ENCODE measurements around the gene PRKCH. TPM values are rescaled to one million over a fixed set of nuclear protein-coding genes. Genes with fewer than 3 reads are reported as not detected.

PRKCH gene
- total RNA-seq, 1 experiment from 2014 or later = 5.2 TPM

- Mint-ChIP-seq H3K4me3 (no peak overlapping the region), H3K27me3 (ENCODE audit: low read depth) (no peaks in the 10 kb centered on the region), H3K4me1 (peaks cover 21 to 26% of the 10 kb centered on the region in 2 experiments), H3K27ac (no peak overlapping the region), H3K36me3 (ENCODE audit: insufficient read depth in 1 of 3, low read depth in 3 of 3) (no peaks in the 10 kb centered on the region), H3K9me3 (no peaks in the 10 kb centered on the region)
- Histone ChIP-seq H3K9me3 (ENCODE audit: control insufficient read depth, low read depth, low read length) (no peaks in the 10 kb centered on the region), H2AFZ (ENCODE audit: low read length) (no peak overlapping the region), H3K9ac (ENCODE audit: extremely low read depth, insufficient read length, low read length) (no peak overlapping the region), H3K14ac (ENCODE audit: insufficient read depth, low read length) (no peak overlapping the region), H3K27ac (ENCODE audit: insufficient read length, low read depth, low read length) (no peak overlapping the region), H3K79me1 (ENCODE audit: insufficient read depth, low read depth, low read length, poor library complexity, severe bottlenecking) (no peaks in the 10 kb centered on the region), H3K4ac (ENCODE audit: low read depth, low read length) (no peak overlapping the region), H4K8ac (replicated peaks; ENCODE audit: insufficient read length, low read depth, low read length) (no peak overlapping the region), H3K23ac (ENCODE audit: insufficient read length, low read depth, low read length) (no peak overlapping the region), H3T11ph (ENCODE audit: low read length) (no peak overlapping the region), H2BK20ac (ENCODE audit: low read depth, low read length, poor library complexity, severe bottlenecking) (no peak overlapping the region), H3K4me2 (ENCODE audit: insufficient read depth, insufficient read length, low read length) (no peak overlapping the region), H4K20me1 (ENCODE audit: control insufficient read depth, insufficient read depth, insufficient read length) (no peaks in the 10 kb centered on the region), H3K18ac (ENCODE audit: insufficient read length, low read depth, low read length) (no peak overlapping the region), H2BK5ac (ENCODE audit: insufficient read length, low read length) (no peak overlapping the region), H2BK12ac (ENCODE audit: insufficient read length, low read depth, low read length) (no peak overlapping the region), H2BK120ac (ENCODE audit: low read depth, low read length, poor library complexity, severe bottlenecking) (no peak overlapping the region), H2BK15ac (ENCODE audit: low read depth, low read length) (no peak overlapping the region), H4K91ac (ENCODE audit: insufficient read length, low read depth, low read length) (no peak overlapping the region), H3K56ac (ENCODE audit: insufficient read length, low read depth, low read length) (no peak overlapping the region), H3K4me1 (ENCODE audit: insufficient read depth, low read length) (peaks cover under 1% of the 10 kb centered on the region; the same call in 1 of the 2 replicates), H3K27me3 (ENCODE audit: insufficient read depth, low read length) (no peaks in the 10 kb centered on the region), H3K23me2 (ENCODE audit: insufficient read length, low read depth, low read length, poor library complexity, severe bottlenecking) (no peaks in the 10 kb centered on the region), H2AK5ac (ENCODE audit: insufficient read length, low read length) (no peak overlapping the region), H3K79me2 (ENCODE audit: insufficient read depth, low read length) (0 out of 2 replicates have a peak, but pooled peaks cover 1% of the 10 kb centered on the region), H4K5ac (ENCODE audit: insufficient read length, low read depth, low read length) (no peak overlapping the region)
- no peak for DNase-seq
- TF ChIP-seq CTCF (conservative IDR thresholded peaks at IDR 0.05) = no peak
Measured at GRCh38 chr14:61532123-61532505, 210.7 kb downstream of the PRKCH start.
